HFFc6 (cell line): ENCODE measurements around the gene PLD3. TPM values are rescaled to one million over a fixed set of nuclear protein-coding genes. Genes with fewer than 3 reads are reported as not detected.

Experiments used
- DNase-seq: peaks from one replicate; pipeline ENCODE4 v3.0.0-alpha.2; 2018
- H3K27ac Mint-ChIP-seq: 2 replicates; pipeline ENCODE4 v1.8.0; 2020; ENCODE audit warnings: mild to moderate bottlenecking, mixed read lengths
- H3K27me3 Mint-ChIP-seq: 2 replicates; pipeline ENCODE4 v1.8.0; 2021; ENCODE audit warnings: mild to moderate bottlenecking, moderate library complexity, mixed read lengths; ENCODE audit not compliant: insufficient read depth
- H3K36me3 Mint-ChIP-seq: 2 replicates; pipeline ENCODE4 v1.8.0; 2021; ENCODE audit warnings: low read depth, mixed read lengths
- H3K4me1 Mint-ChIP-seq: 2 replicates; pipeline ENCODE4 v1.8.0; 2020; ENCODE audit warnings: low read depth, mixed read lengths
- H3K4me3 Mint-ChIP-seq: 2 replicates; pipeline ENCODE4 v1.8.0; 2020; ENCODE audit warnings: mild to moderate bottlenecking, moderate library complexity, mixed read lengths
- H3K9me3 Mint-ChIP-seq: 2 replicates; pipeline ENCODE4 v1.8.0; 2020; ENCODE audit warnings: mild to moderate bottlenecking, mixed read lengths
- total RNA-seq, 6 experiments: library from RNA; stranded (reverse); fragmentation: NEBNext Ultra II Directional; extraction: Animal tissue kit (Norgen Biotek cat#: 25700); gene quantifications; 2 replicates in 1 of 6; 3 replicates in 5 of 6; pipeline ENCODE4 v1.2.3, GENCODE V29; 2021
- TF ChIP-seq, protein P1 (sequence below): fragments of 200-600 bp; sonication (generic); IDR thresholded peaks from 2 replicates; pipeline ENCODE4 v1.5.0; 2021; ENCODE audit warnings: antibody characterized with exemption, mild to moderate bottlenecking

Gene PLD3
- total RNA-seq, 6 experiments from 2014 or later: 141 to 211 (median 152) TPM

DNA sequence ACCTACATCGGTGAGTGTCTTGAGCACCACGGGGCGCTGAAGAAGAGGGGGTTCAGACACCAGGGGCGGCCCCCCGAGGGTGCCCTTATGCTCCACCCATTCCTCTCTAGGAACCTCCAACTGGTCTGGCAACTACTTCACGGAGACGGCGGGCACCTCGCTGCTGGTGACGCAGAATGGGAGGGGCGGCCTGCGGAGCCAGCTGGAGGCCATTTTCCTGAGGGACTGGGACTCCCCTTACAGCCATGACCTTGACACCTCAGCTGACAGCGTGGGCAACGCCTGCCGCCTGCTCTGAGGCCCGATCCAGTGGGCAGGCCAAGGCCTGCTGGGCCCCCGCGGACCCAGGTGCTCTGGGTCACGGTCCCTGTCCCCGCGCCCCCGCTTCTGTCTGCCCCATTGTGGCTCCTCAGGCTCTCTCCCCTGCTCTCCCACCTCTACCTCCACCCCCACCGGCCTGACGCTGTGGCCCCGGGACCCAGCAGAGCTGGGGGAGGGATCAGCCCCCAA is 29.4 kb downstream of the PLD3 start:
- Mint-ChIP-seq H3K4me1 (no peaks in the 10 kb centered on the region), H3K36me3 (0 out of 2 replicates have a peak, but pooled peaks cover 7% of the 10 kb centered on the region), H3K9me3 (no peaks in the 10 kb centered on the region), H3K4me3 (no peak overlapping the region), H3K27ac (no peak overlapping the region), H3K27me3 (no peaks in the 10 kb centered on the region; the same call in 1 of the 2 replicates)
- TF ChIP-seq, protein P1, sequence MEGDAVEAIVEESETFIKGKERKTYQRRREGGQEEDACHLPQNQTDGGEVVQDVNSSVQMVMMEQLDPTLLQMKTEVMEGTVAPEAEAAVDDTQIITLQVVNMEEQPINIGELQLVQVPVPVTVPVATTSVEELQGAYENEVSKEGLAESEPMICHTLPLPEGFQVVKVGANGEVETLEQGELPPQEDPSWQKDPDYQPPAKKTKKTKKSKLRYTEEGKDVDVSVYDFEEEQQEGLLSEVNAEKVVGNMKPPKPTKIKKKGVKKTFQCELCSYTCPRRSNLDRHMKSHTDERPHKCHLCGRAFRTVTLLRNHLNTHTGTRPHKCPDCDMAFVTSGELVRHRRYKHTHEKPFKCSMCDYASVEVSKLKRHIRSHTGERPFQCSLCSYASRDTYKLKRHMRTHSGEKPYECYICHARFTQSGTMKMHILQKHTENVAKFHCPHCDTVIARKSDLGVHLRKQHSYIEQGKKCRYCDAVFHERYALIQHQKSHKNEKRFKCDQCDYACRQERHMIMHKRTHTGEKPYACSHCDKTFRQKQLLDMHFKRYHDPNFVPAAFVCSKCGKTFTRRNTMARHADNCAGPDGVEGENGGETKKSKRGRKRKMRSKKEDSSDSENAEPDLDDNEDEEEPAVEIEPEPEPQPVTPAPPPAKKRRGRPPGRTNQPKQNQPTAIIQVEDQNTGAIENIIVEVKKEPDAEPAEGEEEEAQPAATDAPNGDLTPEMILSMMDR: no peak
- DNase-seq: no peak

DNA sequence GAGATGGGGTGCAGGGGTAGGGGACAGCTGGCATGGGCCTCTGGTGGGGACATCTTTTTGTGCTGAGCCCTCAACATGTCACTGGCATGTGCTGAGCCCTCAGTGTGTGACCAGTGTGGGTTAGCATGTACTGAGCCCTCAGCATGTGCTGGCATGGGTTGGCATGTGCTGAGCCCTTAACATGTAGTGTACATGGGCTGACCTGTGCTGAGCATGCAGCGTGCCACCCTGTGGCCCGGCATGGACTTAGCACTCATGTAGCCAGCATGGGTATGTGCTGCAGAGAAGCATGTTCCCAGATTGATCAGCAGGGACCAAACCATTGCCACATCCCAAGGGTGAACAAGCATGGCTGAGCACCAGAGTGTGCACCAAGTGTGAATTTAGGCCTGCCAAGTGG is 30.0 kb downstream of the PLD3 start:
- TF ChIP-seq, protein P1: no peak; the same call in 1 of the 2 replicates
- no peak overlapping the region for H3K27ac Mint-ChIP-seq
- 0 out of 2 replicates have a peak, but pooled peaks cover 7% of the 10 kb centered on the region for H3K36me3 Mint-ChIP-seq
- H3K4me3 Mint-ChIP-seq: no peak overlapping the region
- no peaks in the 10 kb centered on the region for H3K9me3 Mint-ChIP-seq
- no peak for DNase-seq
- no peaks in the 10 kb centered on the region for H3K4me1 Mint-ChIP-seq
- no peaks in the 10 kb centered on the region; the same call in 1 of the 2 replicates for H3K27me3 Mint-ChIP-seq

DNA sequence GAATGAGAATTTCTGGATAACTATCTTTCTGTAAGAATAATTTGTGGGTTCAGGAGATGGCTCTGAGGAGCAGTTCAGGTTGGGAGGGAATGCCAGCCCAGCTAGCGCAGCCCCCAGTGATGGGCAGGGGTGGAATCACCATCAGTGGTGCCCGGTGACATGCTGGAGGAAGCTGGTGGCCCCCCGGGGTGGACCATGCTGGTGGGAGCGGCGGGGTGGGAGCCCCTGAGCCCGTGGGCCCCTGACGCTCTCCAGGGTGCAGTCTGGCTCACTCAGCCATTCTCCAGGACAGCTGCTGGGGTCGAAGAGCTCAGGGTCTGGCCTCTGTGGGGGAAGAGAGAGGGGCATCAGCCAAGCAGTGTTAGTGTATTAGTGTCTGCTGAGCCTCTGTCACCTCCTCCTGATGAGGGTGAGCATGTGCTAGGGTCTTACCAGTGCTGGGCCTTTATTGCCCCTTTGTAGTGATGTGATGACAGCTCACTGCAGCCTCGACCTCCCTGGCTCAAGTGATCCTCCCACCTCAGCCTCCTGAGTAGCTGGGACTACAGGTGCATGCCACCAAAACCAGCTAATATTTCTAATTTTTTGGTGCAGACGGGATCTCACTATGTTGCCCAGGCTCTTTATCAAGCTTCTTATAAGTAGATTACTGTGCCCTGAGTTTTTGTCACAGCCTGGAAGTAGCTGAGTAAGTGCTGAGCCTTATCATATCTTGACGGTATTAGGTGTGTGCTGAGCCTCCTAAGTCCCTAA is 31.1 kb downstream of the PLD3 start:
- no peaks in the 10 kb centered on the region for H3K27me3 Mint-ChIP-seq

DNA sequence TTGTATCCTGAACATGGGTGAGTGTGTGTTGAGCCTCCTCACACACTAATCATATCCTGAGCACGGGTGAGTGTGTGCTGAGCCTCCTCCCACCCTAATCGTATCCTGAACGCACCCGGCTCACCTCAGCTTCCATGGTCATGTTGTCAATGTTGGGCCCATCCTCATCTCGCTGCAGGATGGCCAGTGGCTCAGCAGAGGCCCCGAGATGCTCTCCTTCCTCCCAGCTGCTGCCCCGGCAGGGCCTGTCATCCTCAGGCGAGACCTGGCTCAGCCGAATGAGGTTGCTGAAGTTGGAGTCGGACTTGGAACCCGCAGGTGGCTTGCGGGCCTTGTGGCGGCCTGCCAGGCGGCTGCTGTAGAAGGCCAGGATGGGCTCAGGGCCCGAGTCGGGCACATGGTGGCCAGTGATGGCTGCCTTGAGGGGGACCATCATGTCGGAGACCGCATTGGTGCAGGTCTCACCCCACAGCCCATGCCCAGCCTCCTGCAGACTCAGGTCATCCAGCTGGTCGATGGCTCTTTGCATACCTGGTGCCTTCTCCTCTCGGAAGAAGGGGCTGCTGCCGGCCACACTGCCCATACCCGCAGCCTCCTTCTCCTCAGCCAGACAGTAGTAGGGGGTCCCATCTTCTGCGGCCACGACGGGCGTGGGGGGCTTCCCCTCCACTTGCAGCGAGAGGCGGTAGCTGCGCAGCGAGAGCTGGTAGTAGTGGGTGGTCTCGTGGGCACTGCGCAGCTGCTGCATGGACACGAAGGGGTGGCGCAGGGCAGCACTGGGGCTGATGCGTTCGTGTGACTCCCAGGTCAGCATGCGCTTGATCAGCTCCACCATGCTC is 31.9 kb downstream of the PLD3 start:
- Mint-ChIP-seq H3K36me3 (no peaks in the 10 kb centered on the region), H3K9me3 (no peaks in the 10 kb centered on the region), H3K27me3 (peaks cover 5% of the 10 kb centered on the region), H3K4me3 (no peak overlapping the region), H3K27ac (no peak overlapping the region), H3K4me1 (no peaks in the 10 kb centered on the region)
- TF ChIP-seq, protein P1: no peak
- DNase-seq: no peak

More for the DNA sequence above, 31.1 kb downstream of the PLD3 start:
- no peak for DNase-seq
- TF ChIP-seq, protein P1: no peak
- no peaks in the 10 kb centered on the region for H3K4me1 Mint-ChIP-seq
- H3K4me3 Mint-ChIP-seq: no peak overlapping the region
- H3K36me3 Mint-ChIP-seq: 0 out of 2 replicates have a peak, but pooled peaks cover 4% of the 10 kb centered on the region
- no peaks in the 10 kb centered on the region for H3K9me3 Mint-ChIP-seq
- H3K27ac Mint-ChIP-seq: no peak overlapping the region

DNA sequence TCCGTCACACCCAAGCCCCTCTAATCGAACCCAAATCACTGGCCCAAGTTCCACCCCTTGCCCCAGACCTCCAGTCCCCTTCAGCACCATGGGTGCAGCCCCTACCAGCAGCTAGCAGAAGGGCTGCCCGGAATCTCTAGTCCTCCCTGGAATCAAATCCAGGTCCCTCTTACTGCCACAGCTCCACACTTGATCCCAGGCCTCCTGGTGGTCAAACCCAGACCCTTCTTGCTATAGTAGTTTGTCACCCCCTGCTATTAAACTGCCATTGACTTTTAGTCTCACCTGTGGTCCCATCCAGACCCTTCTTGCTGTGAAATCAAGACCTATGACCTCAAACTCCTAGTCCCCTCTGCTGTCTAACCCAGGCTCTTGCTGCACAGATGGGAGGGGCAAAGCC is 32.8 kb downstream of the PLD3 start:
- Mint-ChIP-seq H3K4me3 (no peak overlapping the region), H3K27me3 (peaks cover 5% of the 10 kb centered on the region), H3K9me3 (no peaks in the 10 kb centered on the region), H3K36me3 (no peaks in the 10 kb centered on the region), H3K27ac (no peak overlapping the region), H3K4me1 (no peaks in the 10 kb centered on the region)
- TF ChIP-seq, protein P1: peak; percentile 43
- no peak for DNase-seq
